Gastrocnemius medialis (tissue), 4 donors: Measurements from ENCODE around the gene RAD51B.

Experiments
- POLR2A ChIP-seq, 2 donors: fragments of 450-650 bp; IDR thresholded peaks; one replicate each; pipeline ENCODE4 v1.6.1; 2017; ENCODE audit warnings: antibody characterized with exemption in 2 of 2, mild to moderate bottlenecking in 2 of 2, moderate library complexity in 2 of 2
- TF ChIP-seq, protein P1 (sequence below), 5 experiments: fragments of 450-650 bp in 3 of 5; fragments of 200-600 bp in 2 of 5; sonication (generic) in 2 of 5; IDR thresholded peaks in 4 of 5; conservative IDR thresholded peaks in 1 of 5; 1 replicate in 4 of 5; 2 replicates in 1 of 5; pipeline ENCODE4 v1.5.1; 2016 to 2019; ENCODE audit warnings: antibody characterized with exemption in 5 of 5, mild to moderate bottlenecking in 3 of 5, moderate library complexity in 3 of 5

DNA sequence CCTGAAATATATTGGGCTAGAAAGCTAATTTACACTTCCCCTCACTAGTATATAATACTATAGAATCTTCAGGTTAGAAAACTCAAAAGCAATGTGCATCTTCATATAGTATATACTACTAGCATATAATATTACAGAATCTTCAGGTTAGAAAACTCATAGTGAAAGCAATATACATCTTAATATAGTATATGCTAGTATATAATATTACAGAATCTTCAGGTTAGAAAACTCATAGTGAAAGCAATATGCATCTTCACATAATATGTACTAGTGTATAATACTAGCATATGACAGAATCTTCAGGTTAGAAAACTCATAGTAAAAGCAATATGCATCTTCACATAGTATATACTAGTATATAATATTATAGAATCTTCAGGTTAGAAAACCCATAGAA, 643.7 kb downstream of the RAD51B start:
- TF ChIP-seq, protein P1, sequence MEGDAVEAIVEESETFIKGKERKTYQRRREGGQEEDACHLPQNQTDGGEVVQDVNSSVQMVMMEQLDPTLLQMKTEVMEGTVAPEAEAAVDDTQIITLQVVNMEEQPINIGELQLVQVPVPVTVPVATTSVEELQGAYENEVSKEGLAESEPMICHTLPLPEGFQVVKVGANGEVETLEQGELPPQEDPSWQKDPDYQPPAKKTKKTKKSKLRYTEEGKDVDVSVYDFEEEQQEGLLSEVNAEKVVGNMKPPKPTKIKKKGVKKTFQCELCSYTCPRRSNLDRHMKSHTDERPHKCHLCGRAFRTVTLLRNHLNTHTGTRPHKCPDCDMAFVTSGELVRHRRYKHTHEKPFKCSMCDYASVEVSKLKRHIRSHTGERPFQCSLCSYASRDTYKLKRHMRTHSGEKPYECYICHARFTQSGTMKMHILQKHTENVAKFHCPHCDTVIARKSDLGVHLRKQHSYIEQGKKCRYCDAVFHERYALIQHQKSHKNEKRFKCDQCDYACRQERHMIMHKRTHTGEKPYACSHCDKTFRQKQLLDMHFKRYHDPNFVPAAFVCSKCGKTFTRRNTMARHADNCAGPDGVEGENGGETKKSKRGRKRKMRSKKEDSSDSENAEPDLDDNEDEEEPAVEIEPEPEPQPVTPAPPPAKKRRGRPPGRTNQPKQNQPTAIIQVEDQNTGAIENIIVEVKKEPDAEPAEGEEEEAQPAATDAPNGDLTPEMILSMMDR (IDR thresholded peaks at IDR 0.05 in 4 of 5, conservative IDR thresholded peaks at IDR 0.05 in 1 of 5), result no peak
- TF ChIP-seq POLR2A (IDR thresholded peaks at IDR 0.05), result no peak
